HepG2 (cell line): ENCODE data around the gene CMTM8. TPM values are rescaled to one million over a fixed set of nuclear protein-coding genes. Genes with fewer than 3 reads are reported as not detected.

ENCODE experiments used
- ATAC-seq: fragments of 200-7000 bp; cut with Tn5 transposase; 3 replicates; pipeline ENCODE4 v1.9.1; 2020; ENCODE audit warnings: mild to moderate bottlenecking, moderate library complexity
- BruUV-seq: library from RNA; stranded (reverse); fragments of 400-500 nt; replicated peaks from 2 replicates; lab custom pipeline; 2021; lab: Mats Ljungman, UMichigan
- CTCF ChIA-PET: fragments of 300-600 bp; formaldehyde crosslinking; extraction: SDS; loops from one replicate; lab custom pipeline; 2021; ENCODE audit warnings: low total read pairs, inconsistent platforms, low intra/inter-chr PET ratio; lab: Yijun Ruan, JAX
- POLR2A ChIA-PET: fragments of 350-600 bp; sonication (Branson Sonifier 250); formaldehyde crosslinking; loops from one replicate; lab custom pipeline; 2020; ENCODE audit warnings: antibody characterized with exemption, inconsistent platforms; lab: Yijun Ruan, JAX
- DNase-seq: peaks from one replicate; pipeline ENCODE4 v3.0.0-alpha.2; 2015; ENCODE audit warnings: low spot score
- FAIRE-seq: peaks from 3 replicates; lab custom pipeline; 2011; peaks lifted over from hg19 to GRCh38; lab: Jason Lieb, UNC
- H2AFZ ChIP-seq: one replicate; pipeline ENCODE4 v1.6.1; 2011; ENCODE audit warnings: low read length, inconsistent platforms
- H3K27ac ChIP-seq: fragments of 300-600 bp; 3 replicates; pipeline ENCODE4 v1.8.0; 2011; ENCODE audit warnings: mixed run types, mild to moderate bottlenecking, mixed read lengths, low read length, inconsistent platforms; ENCODE audit not compliant: insufficient read depth; ENCODE audit errors: extremely low read length
- H3K27me3 ChIP-seq, 2 experiments: fragments of 200-600 bp in 1 of 2; 2 replicates in 1 of 2; 3 replicates in 1 of 2; pipeline versions ENCODE4 v1.6.0 to v1.8.0; 2011; ENCODE audit warnings: low read length in 2 of 2, mild to moderate bottlenecking in 2 of 2, moderate library complexity in 2 of 2, inconsistent platforms in 1 of 2; ENCODE audit not compliant: insufficient read depth in 2 of 2, control insufficient read depth in 1 of 2
- H3K36me3 ChIP-seq, 2 experiments: fragments of 200-600 bp in 1 of 2; replicated peaks in 1 of 2; 2 replicates in 1 of 2; 3 replicates in 1 of 2; pipeline versions ENCODE4 v1.5.1 to v1.8.0; 2011; ENCODE audit warnings: low read length in 2 of 2, inconsistent platforms in 1 of 2; ENCODE audit not compliant: insufficient read depth in 2 of 2, control insufficient read depth in 1 of 2
- H3K4me1 ChIP-seq: 2 replicates; pipeline ENCODE4 v1.5.1; 2012; ENCODE audit warnings: low read length, inconsistent platforms; ENCODE audit not compliant: insufficient read depth
- H3K4me2 ChIP-seq: 2 replicates; pipeline ENCODE4 v1.6.0; 2011; ENCODE audit warnings: low read depth, low read length, inconsistent platforms
- H3K4me3 ChIP-seq, 3 experiments: fragments of 200-600 bp in 1 of 3; sonication (generic), shearing (Covaris generic) in 1 of 3; replicated peaks in 1 of 3; 2 replicates each; pipeline ENCODE4 v1.5.1; 2011 to 2016; ENCODE audit warnings: low read length in 3 of 3, inconsistent platforms in 2 of 3, low read depth in 2 of 3, mild to moderate bottlenecking in 2 of 3, control low read depth in 1 of 3, mixed read lengths in 1 of 3; ENCODE audit not compliant: insufficient read depth in 1 of 3
- H3K79me2 ChIP-seq: one replicate; pipeline ENCODE4 v1.6.1; 2011; ENCODE audit warnings: low read length, inconsistent platforms; ENCODE audit not compliant: insufficient read depth
- H3K9ac ChIP-seq: 2 replicates; pipeline ENCODE4 v1.6.0; 2011; ENCODE audit warnings: mild to moderate bottlenecking, low read depth, low read length, inconsistent platforms; ENCODE audit not compliant: insufficient read depth
- H3K9me3 ChIP-seq: 2 replicates; pipeline ENCODE4 v1.5.1; 2012; ENCODE audit warnings: mild to moderate bottlenecking, low read length
- H4K20me1 ChIP-seq: 2 replicates; pipeline ENCODE4 v1.6.0; 2011; ENCODE audit warnings: inconsistent platforms, mild to moderate bottlenecking, low read length, moderate library complexity; ENCODE audit not compliant: insufficient read depth
- GMEB2 ChIP-seq: IDR thresholded peaks from 2 replicates; pipeline ENCODE4 v1.6.1; 2016; ENCODE audit warnings: missing biosample characterization, missing genetic modification reagents, low read depth
- RXRA ChIP-seq: sonication (generic); formaldehyde crosslinking; IDR thresholded peaks from 2 replicates; pipeline ENCODE4 v1.5.1; 2020; ENCODE audit warnings: missing genetic modification reagents
- SMAD9 ChIP-seq: sonication (generic); formaldehyde crosslinking; IDR thresholded peaks from 2 replicates; pipeline ENCODE4 v1.5.1; 2020; ENCODE audit warnings: mild to moderate bottlenecking, missing genetic modification reagents
- SNAPC4 ChIP-seq: sonication (generic); formaldehyde crosslinking; IDR thresholded peaks from 2 replicates; pipeline ENCODE4 v1.4.0; 2020; ENCODE audit warnings: mild to moderate bottlenecking, missing genetic modification reagents
- TBP ChIP-seq: sonication (generic); formaldehyde crosslinking; IDR thresholded peaks from 2 replicates; pipeline ENCODE4 v1.5.0; 2020; ENCODE audit warnings: missing genetic modification reagents
- ZNF569 ChIP-seq: sonication (generic); formaldehyde crosslinking; IDR thresholded peaks from 2 replicates; pipeline ENCODE4 v1.5.0; 2020; ENCODE audit warnings: mild to moderate bottlenecking, missing genetic modification reagents, moderate library complexity, borderline replicate concordance
- ZNF709 ChIP-seq: sonication (generic); formaldehyde crosslinking; IDR thresholded peaks from 2 replicates; pipeline ENCODE4 v1.5.0; 2020; ENCODE audit warnings: mild to moderate bottlenecking, missing genetic modification reagents
- WGBS: methylation state at CpG from one replicate; pipeline ENCODE4 v1.1.6; 2017; ENCODE audit warnings: low lambda C conversion rate; 5-methylcytosine and 5-hydroxymethylcytosine counted together
- in situ Hi-C: cut with HindIII; loops from 2 replicates; pipeline ENCODE4 v1.10.0; 2017; ENCODE audit warnings: low pct_unique_long_range_greater_than_20kb; ENCODE audit not compliant: extremely low pct_ligation_motif_present
- intact Hi-C: fragments of 100-400 bp; cut with micrococcal nuclease; formaldehyde crosslinking; loops from one replicate; pipeline ENCODE4 v1.10.0; 2022; ENCODE audit not compliant: unreplicated experiment
- polyA plus RNA-seq, 8 experiments: library from polyadenylated mRNA; depleted of rRNA in 3 of 8; stranded (reverse) in 7 of 8; unstranded in 1 of 8; fragments of >200 nt; fragmentation: Illumina TruSeq in 4 of 8; extraction: Trizol in 4 of 8; gene quantifications; 2 replicates each; pipeline versions ENCODE4 v1.2.1 to v1.2.3, GENCODE V29; 2011 to 2016; ENCODE audit warnings: low read depth in 4 of 8, missing spikeins in 1 of 8, mixed read lengths in 1 of 8; ENCODE audit not compliant: insufficient read depth in 1 of 8
- total RNA-seq, 5 experiments: library from RNA; depleted of rRNA; stranded (reverse); fragments of >200 nt; fragmentation: Illumina TruSeq; extraction: Trizol; gene quantifications; 2 replicates each; pipeline ENCODE4 v1.2.3, GENCODE V29; 2016; ENCODE audit warnings: low read depth in 1 of 5

Gene CMTM8
- total and polyA plus RNA-seq, 2 of the 13 experiments (the other 11 are each of a cell fraction or from before 2014, with no cell fraction given) = 8.9 to 15.8 TPM

DNA sequence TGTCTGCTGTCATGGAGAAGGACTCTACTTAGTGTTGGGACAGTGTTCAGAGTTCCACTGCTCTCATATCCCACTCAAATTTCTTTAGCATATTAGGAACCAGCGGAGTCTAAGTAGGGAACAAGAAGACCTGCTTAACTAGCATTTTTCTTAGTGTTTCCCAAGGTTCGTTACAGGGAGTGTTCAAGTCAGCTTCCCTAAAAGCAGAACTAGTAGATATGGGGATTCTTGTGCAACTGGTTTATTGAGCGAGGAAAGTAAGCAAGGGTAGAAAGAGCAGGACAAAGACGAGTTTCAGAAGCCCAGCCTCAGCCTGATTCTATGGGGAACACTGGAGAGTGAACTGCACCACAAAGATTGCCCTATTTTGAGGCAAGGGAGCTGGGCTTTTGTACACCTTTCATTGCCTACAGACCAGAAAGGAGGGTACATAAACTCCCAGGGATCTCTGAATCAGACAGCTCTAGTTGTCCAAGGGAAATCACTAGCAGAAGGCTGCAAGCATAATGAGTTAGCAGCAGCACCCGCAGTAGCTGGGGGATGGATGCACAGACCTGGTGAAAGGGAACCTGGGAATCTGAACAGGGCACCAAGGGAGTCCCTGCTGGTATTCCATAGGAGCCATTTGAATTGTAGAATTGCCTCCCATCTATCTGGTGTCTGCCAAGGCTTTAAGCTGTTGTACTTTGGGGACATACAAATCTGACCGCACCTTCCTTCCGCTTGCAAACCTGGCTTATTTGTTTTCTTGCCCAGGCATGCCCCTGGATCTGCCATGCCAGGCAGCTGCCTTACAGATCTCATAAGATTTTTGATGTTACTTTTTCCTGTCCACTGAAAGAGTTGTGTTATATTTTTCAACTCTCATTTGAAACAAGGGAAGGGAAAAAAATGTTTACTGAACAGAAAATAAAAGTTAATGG lies 168.3 kb downstream of the CMTM8 start:
- Histone ChIP-seq H3K4me3 (no peak overlapping the region), H3K27ac (no peak overlapping the region), H4K20me1 (no peaks in the 10 kb centered on the region; the same call in 1 of the 2 replicates), H3K4me2 (no peak overlapping the region), H3K27me3 (no peaks in the 10 kb centered on the region), H3K79me2 (peaks cover 23% of the 10 kb centered on the region), H3K36me3 (peaks cover 1 to 6% of the 10 kb centered on the region in 2 experiments; a peak in 2 of 5 replicates), H3K9ac (no peak overlapping the region), H2AFZ (no peak overlapping the region), H3K4me1 (peaks cover 34% of the 10 kb centered on the region), H3K9me3 (no peaks in the 10 kb centered on the region)
- POLR2A ChIA-PET = no interaction called here
- ATAC-seq (no peak), FAIRE-seq (no peak), DNase-seq (no peak)
- WGBS = 97% methylated on average over 6 of the region's 7 CpGs
- CTCF ChIA-PET = no interaction called here
- intact Hi-C loops = no loop called here
- TF ChIP-seq GMEB2 (CRISPR knock-in tag) (no peak), TBP (no peak), RXRA (CRISPR knock-in tag) (no peak), ZNF569 (CRISPR knock-in tag) (no peak), ZNF709 (CRISPR knock-in tag) (no peak), SMAD9 (no peak), SNAPC4 (no peak)
- in situ Hi-C loops = no loop called here
- BruUV-seq = no TSS peak
